Skin epidermis (tissue), 12 donors: ENCODE results near the gene NR2C1.
A peak's percentile ranks its signal among the peaks of the same experiment; 100 is the strongest.

ENCODE experiments used
- H3K27ac ChIP-seq, 21 experiments: fragments of 200-600 bp; sonication (generic) in 11 of 21; one replicate each; pipeline ENCODE4 v1.5.0; 2020; ENCODE audit warnings: mild to moderate bottlenecking in 3 of 21, inconsistent platforms in 2 of 21, moderate library complexity in 2 of 21
- H3K4me3 ChIP-seq, 7 experiments: fragments of 200-600 bp; sonication (generic) in 2 of 7; one replicate each; pipeline ENCODE4 v1.5.0; 2020; ENCODE audit warnings: inconsistent platforms in 2 of 7, mild to moderate bottlenecking in 2 of 7, moderate library complexity in 1 of 7

The NR2C1 gene

GRCh38 chr12:95089462-95089861, 16.0 kb upstream of the NR2C1 start:
- no peak overlapping the region for H3K27ac ChIP-seq
- H3K4me3 ChIP-seq = no peak overlapping the region

DNA sequence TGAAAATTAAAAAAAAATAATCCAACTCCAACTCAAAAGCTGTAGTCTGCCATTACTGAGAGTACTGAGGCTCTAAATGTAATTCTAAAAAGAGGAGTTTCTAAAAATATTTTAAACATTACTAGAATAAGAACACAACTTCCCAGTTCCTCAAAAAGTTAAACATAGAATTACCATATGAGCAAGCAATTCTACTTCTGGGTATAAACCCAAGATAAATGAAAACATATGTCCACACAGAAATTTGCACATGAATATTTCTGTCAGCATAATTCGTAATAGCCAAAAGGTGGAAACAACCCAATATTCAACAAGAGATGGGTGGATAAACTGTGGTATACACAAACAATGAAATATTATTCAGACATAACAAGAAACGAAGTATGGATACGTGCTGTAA, 15.0 kb upstream of the NR2C1 start:
- H3K27ac ChIP-seq = peak overlapping the region in 2 of 21 experiments; percentile 9 to 17
- H3K4me3 ChIP-seq = no peak overlapping the region

DNA sequence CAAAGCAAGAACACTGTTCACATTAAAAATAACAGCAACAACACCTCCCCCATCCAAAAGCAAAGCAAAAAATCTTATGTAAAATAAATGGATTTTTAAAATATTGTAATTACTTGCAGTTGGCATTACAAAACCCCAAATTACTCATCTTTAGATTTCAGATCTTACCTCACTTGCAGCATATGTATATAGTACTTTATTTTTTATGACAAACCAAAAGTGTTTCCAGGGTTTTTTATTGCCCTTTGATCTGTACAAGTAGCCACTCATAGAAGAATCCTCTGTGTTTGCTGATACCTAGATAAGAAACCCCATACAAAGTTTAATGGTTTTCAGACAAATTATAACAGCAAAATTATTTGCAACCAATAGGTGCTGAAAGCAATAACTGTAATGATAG, 12.2 kb upstream of the NR2C1 start:
- Histone ChIP-seq H3K4me3 (no peak overlapping the region), H3K27ac (no peak overlapping the region)

- H3K4me3 ChIP-seq = no peak overlapping the region
- peak overlapping the region in 1 of 21 experiments; percentile 54 for H3K27ac ChIP-seq
Measured at GRCh38 chr12:95083938-95084337, 10.5 kb upstream of the NR2C1 start.

GRCh38 chr12:95083471-95083870, 10.1 kb upstream of the NR2C1 start:
- Histone ChIP-seq H3K27ac (no peak overlapping the region), H3K4me3 (no peak overlapping the region)

DNA sequence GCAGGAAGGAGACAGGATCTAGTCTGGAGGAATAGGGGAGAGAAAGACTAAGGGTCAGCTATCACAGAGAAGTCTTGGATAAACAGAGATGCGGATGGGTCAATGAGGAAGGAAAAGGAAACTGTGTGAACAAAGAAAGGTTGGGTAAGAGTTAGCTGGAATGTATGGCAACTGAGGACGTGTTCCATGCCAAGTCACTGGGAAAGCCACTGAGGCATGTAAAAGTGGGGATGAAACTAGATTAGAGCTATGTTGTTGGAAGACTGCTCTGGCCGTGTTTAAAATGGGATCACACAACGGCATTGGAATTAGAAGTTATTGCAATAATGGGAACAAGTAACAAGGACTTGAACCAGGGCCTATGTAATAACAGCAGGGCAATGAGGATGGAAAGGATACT, 3.9 kb upstream of the NR2C1 start:
- no peak overlapping the region for H3K27ac ChIP-seq
- no peak overlapping the region for H3K4me3 ChIP-seq

GRCh38 chr12:95074766-95075165, 1.3 kb upstream of the NR2C1 start:
- no peak overlapping the region for H3K27ac ChIP-seq
- H3K4me3 ChIP-seq = no peak overlapping the region

GRCh38 chr12:95073698-95074520, 491 bp upstream of the NR2C1 start:
- peak overlapping the region in 6 of 21 experiments; percentile 77 to 89 (median 84) for H3K27ac ChIP-seq
- H3K4me3 ChIP-seq = peak overlapping the region; percentile 85 to 100 (median 99)

GRCh38 chr12:95070378-95070777, 3.0 kb downstream of the NR2C1 start:
- H3K4me3 ChIP-seq = no peak overlapping the region
- H3K27ac ChIP-seq = no peak overlapping the region

GRCh38 chr12:95066091-95066855, 7.1 kb downstream of the NR2C1 start:
- Histone ChIP-seq H3K27ac (no peak overlapping the region), H3K4me3 (no peak overlapping the region)

DNA sequence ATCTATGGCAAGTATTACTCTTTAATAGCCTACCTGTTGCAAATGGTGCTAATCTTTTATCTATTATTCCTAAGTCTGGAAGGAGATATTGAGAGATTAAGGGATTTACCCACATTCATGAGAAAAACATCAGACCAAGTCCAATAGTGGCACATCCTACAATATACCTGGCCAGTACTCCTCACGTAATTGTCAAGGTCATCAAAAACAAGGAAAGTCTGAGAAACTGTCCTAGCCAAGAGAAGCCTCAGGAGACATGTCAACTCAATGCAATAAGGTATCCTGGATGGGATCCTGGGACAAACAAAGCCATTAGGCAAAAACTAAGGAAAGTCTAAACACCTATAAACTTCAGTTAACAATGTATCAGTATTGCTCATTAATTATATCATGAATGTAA, 12.5 kb downstream of the NR2C1 start:
- Histone ChIP-seq H3K27ac (no peak overlapping the region), H3K4me3 (no peak overlapping the region)

GRCh38 chr12:95059984-95060383, 13.4 kb downstream of the NR2C1 start:
- no peak overlapping the region for H3K27ac ChIP-seq
- no peak overlapping the region for H3K4me3 ChIP-seq

DNA sequence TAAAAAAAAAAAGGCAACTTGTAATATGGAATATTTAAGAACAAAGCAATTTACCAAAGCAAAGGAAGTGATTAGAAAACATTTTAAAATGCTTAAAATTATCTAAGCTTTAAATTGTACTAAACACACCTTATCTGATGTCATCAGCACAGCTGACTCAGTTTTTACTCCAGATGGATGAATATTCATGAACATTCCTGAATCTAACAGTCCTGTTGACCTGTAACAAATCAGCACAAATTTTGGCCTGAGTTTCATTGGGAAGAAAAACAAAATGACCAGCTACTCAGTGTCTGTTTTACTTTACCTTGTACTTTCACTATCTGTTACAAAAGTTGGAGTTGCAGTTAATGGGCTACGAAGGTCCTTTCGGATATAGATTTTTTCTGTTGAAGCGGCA, 16.0 kb downstream of the NR2C1 start:
- H3K4me3 ChIP-seq = no peak overlapping the region
- H3K27ac ChIP-seq = no peak overlapping the region

GRCh38 chr12:95055057-95055456, 18.4 kb downstream of the NR2C1 start:
- H3K4me3 ChIP-seq = no peak overlapping the region
- no peak overlapping the region for H3K27ac ChIP-seq

GRCh38 chr12:95054206-95054605, 19.2 kb downstream of the NR2C1 start:
- Histone ChIP-seq H3K4me3 (no peak overlapping the region), H3K27ac (no peak overlapping the region)

- H3K4me3 ChIP-seq = no peak overlapping the region
Measured at GRCh38 chr12:95051241-95051640, 22.2 kb downstream of the NR2C1 start.

GRCh38 chr12:95037906-95038305, 35.5 kb downstream of the NR2C1 start:
- Histone ChIP-seq H3K4me3 (no peak overlapping the region), H3K27ac (no peak overlapping the region)

More at GRCh38 chr12:95051241-95051640, 22.2 kb downstream of the NR2C1 start:
- H3K27ac ChIP-seq = no peak overlapping the region

GRCh38 chr12:95034750-95035149, 38.7 kb downstream of the NR2C1 start:
- Histone ChIP-seq H3K27ac (no peak overlapping the region), H3K4me3 (no peak overlapping the region)

DNA sequence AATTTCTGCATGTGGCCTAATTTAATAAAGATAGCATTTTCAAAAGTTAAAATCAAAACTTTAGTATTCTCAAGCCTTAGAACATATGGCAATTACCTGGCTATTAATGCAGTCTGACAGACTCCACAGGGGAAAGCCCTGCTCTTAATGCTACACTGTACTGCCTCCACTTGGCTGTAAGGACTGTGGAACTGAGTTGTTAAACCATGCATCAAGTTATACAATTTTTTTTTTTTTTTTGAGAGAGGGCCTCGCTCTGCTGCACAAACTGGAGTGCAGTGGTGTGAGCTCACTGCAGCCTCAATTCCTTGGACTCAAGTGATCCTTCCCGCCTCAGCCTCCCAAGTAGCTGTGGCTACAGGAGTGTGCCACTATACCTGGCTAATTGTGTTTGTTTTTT, 50.9 kb downstream of the NR2C1 start:
- Histone ChIP-seq H3K4me3 (no peak overlapping the region), H3K27ac (no peak overlapping the region)

DNA sequence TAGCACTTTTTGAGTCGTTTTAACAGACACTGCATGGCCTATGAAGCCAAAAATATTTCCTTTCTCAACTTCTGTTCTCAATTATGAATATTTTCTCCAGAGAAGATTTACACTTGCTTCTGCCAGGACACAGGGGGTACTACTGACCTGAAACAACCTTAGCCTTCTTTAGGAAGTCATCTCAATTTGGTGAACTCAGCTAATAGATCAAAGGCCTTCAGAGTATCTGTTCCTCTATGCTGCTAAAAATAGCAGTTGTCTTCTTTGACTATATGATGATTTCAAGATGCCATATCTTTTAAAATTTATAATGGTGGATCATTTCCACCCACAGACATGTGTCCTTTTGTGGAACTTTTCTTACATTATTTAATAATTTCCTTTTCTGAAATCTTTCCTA, 55.9 kb downstream of the NR2C1 start:
- Histone ChIP-seq H3K4me3 (no peak overlapping the region), H3K27ac (no peak overlapping the region)

DNA sequence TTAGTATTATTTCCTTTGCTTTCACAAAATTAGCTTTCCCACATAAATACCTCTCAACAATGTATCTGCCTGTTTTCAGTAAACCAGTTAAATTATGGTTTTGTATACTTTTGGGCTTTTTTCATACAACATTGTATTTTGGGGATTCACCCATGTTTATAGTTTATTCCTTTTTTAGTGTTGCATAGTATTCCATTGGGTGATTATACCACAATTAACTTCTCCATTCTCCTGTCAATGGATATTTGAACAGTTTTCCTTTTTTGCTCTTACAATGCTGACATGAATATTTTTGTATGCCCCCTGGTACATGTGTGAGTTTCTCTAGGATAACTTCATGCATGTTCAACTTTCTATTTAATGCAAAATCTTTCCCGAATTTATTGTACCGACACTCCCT, 57.3 kb downstream of the NR2C1 start:
- Histone ChIP-seq H3K4me3 (no peak overlapping the region), H3K27ac (no peak overlapping the region)
